ENCODE data around the gene IREB2.

Gene IREB2

DNA sequence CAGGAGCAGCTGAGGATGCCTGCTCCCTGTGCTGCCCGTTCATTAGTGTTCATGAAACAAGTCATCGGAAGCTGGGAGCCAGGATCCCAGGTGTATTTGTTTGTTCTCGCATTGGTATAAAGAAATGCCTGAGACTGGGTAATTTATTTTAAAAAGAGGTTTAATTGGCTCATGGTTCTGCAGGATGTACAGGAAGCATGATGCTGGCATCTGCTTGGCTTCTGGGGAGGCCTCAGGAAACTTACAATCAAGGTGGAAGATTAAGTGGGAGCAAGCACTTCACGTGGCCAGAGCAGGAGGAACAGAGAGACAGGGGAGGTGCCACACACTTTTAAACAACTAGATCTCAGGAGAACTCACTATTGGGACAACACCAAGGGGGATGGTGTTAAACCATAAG, 63.8 kb downstream of the IREB2 start:
- Histone ChIP-seq H2BK5ac (ENCODE audit: low read length) (no peak overlapping the region), H3K79me1 (ENCODE audit: low read length) (no peaks in the 10 kb centered on the region), H3K36me3 (ENCODE audit: control insufficient read depth, insufficient read depth, low read length) (peaks cover 2% of the 10 kb centered on the region), H3K27me3 (ENCODE audit: insufficient read depth, low read length, poor library complexity) (no peaks in the 10 kb centered on the region), H3K56ac (ENCODE audit: low read length) (no peak overlapping the region), H3K4me3 (ENCODE audit: low read length) (no peak overlapping the region), H2BK15ac (replicated peaks; ENCODE audit: low read depth) (no peak overlapping the region), H3K9ac (ENCODE audit: low read length) (no peak overlapping the region), H3K4me2 (ENCODE audit: low read length) (no peak overlapping the region), H2AK5ac (ENCODE audit: low read length) (no peak overlapping the region), H3K23ac (ENCODE audit: low read length) (no peak overlapping the region), H3K27ac (ENCODE audit: low read depth, low read length) (no peak overlapping the region), H3K79me2 (ENCODE audit: control insufficient read depth, insufficient read depth, low read length) (no peaks in the 10 kb centered on the region), H3K4me1 (ENCODE audit: control insufficient read depth, low read depth, low read length) (no peaks in the 10 kb centered on the region), H3K4ac (ENCODE audit: low read depth, low read length) (no peak overlapping the region), H3K18ac (ENCODE audit: low read length) (no peak overlapping the region), H4K5ac (ENCODE audit: low read length) (no peak overlapping the region), H2BK120ac (ENCODE audit: low read depth, low read length) (no peak overlapping the region), H4K8ac (ENCODE audit: low read depth, low read length) (no peak overlapping the region)
- no CpG with 5 or more reads among the region's 4 CpGs for WGBS (ENCODE audit: extremely low coverage, insufficient coverage, low lambda C conversion rate)
- DNase-seq: no peak

DNA sequence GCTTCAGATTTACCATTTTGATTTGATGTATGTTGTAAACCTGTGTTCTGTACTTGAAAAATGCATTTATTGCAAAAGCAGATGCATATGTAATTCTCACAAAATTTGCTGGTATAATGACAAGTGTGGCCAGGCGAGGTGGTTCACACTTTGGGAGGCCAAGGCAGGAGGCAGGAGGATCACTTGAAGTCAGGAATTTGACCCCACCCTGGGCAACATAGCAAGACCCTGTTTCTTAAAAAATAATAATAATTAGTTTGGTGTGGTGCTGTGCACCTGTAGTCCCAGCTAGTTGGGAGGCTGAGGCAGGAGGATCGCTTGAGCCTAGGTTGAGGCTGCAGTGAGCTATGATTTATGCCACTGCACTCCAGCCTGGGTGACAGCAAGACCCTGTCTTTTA, 64.6 kb downstream of the IREB2 start:
- no peak overlapping the region for H3K4ac ChIP-seq (ENCODE audit: low read depth, low read length)
- no peak overlapping the region for H3K27ac ChIP-seq (ENCODE audit: low read depth, low read length)
- no peaks in the 10 kb centered on the region for H3K79me2 ChIP-seq (ENCODE audit: control insufficient read depth, insufficient read depth, low read length)
- no peak overlapping the region for H4K8ac ChIP-seq (ENCODE audit: low read depth, low read length)
- no peak overlapping the region for H4K5ac ChIP-seq (ENCODE audit: low read length)
- no peak overlapping the region for H3K56ac ChIP-seq (ENCODE audit: low read length)
- no peak overlapping the region for H2BK5ac ChIP-seq (ENCODE audit: low read length)
- no peak overlapping the region for H3K23ac ChIP-seq (ENCODE audit: low read length)
- no peak overlapping the region for H2BK15ac ChIP-seq (replicated peaks; ENCODE audit: low read depth)
- H3K4me2 ChIP-seq (ENCODE audit: low read length): no peak overlapping the region
- H3K4me3 ChIP-seq (ENCODE audit: low read length): no peak overlapping the region
- H3K9ac ChIP-seq (ENCODE audit: low read length): no peak overlapping the region
- H3K36me3 ChIP-seq (ENCODE audit: control insufficient read depth, insufficient read depth, low read length): peaks cover 2% of the 10 kb centered on the region
- no peak overlapping the region for H2BK120ac ChIP-seq (ENCODE audit: low read depth, low read length)
- no peak for DNase-seq
- H2AK5ac ChIP-seq (ENCODE audit: low read length): no peak overlapping the region
- no CpG with 5 or more reads among the region's 2 CpGs for whole genome bisulfite sequencing (ENCODE audit: extremely low coverage, insufficient coverage, low lambda C conversion rate)
- no peaks in the 10 kb centered on the region for H3K4me1 ChIP-seq (ENCODE audit: control insufficient read depth, low read depth, low read length)
- no peaks in the 10 kb centered on the region for H3K27me3 ChIP-seq (ENCODE audit: insufficient read depth, low read length, poor library complexity)
- H3K18ac ChIP-seq (ENCODE audit: low read length): no peak overlapping the region
- no peaks in the 10 kb centered on the region for H3K79me1 ChIP-seq (ENCODE audit: low read length)

DNA sequence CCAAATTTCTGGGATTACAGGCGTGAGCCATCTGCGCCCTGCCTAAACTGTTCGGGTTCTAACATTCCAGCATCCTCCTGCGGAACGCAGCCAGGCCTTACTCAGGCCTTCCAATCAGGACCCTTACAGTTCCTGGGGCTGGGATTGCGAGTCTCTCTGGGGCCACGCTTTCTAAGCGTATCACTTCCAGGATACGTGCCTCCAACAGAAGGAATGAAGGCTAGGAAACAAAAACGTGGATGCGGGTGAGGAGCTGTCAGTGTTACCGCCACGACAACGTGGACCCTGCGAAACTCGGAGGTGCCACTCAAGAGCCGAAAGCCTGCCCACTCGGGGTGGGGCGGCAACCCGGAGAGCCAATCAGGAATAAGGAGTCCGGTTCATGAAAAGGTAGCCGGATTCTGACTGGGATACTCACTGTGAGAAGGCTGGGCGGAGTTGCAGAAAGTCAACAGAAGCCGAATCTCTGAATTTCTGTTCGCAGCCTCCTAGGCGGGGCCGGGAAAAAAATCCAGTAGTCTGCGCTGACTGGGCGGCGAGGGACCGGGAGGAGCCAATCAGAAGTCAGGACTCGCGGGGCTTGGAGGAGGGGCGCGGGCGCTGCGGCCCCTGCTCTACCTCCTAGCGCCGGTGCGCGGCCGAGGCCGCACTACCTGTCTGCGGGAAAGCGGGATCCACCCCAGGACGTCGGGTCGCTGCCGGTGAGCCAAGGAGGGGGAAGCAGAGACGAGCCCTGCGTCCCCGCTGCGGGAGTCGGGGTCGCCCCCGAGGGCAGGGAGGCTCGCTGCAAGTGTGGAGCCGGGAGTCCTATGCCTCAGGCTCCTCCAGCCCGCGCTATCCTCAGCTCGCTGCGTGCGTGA, 69.2 kb downstream of the IREB2 start, which contains the start of gene HYKK:
HYKK (plus strand) TSS at position 607 of the 860 bp plus-strand sequence. CDS start 5,512 bp downstream, outside the sequence.
- Histone ChIP-seq H2AK5ac (ENCODE audit: low read length) (no peak within 1 kb of the TSS), H3K9ac (ENCODE audit: low read length) (peak within 1 kb of the TSS; percentile 65), H2BK5ac (ENCODE audit: low read length) (no peak within 1 kb of the TSS), H3K4ac (ENCODE audit: low read depth, low read length) (no peak within 1 kb of the TSS), H3K27me3 (ENCODE audit: insufficient read depth, low read length, poor library complexity) (peaks cover 4% of the 10 kb centered on the region), H4K8ac (ENCODE audit: low read depth, low read length) (no peak within 1 kb of the TSS), H2BK120ac (ENCODE audit: low read depth, low read length) (no peak within 1 kb of the TSS), H3K4me2 (ENCODE audit: low read length) (peak within 1 kb of the TSS; percentile 94), H2BK15ac (replicated peaks; ENCODE audit: low read depth) (no peak within 1 kb of the TSS), H3K23ac (ENCODE audit: low read length) (peak within 1 kb of the TSS; percentile 57), H3K4me1 (ENCODE audit: control insufficient read depth, low read depth, low read length) (no peaks in the 10 kb centered on the region), H3K18ac (ENCODE audit: low read length) (no peak within 1 kb of the TSS), H3K36me3 (ENCODE audit: control insufficient read depth, insufficient read depth, low read length) (no peaks in the 10 kb centered on the region), H3K56ac (ENCODE audit: low read length) (peak within 1 kb of the TSS; percentile 66), H3K27ac (ENCODE audit: low read depth, low read length) (no peak within 1 kb of the TSS), H3K4me3 (ENCODE audit: low read length) (peak within 1 kb of the TSS; percentile 47), H4K5ac (ENCODE audit: low read length) (no peak within 1 kb of the TSS), H3K79me1 (ENCODE audit: low read length) (no peaks in the 10 kb centered on the region), H3K79me2 (ENCODE audit: control insufficient read depth, insufficient read depth, low read length) (no peaks in the 10 kb centered on the region)
- DNase-seq: peak; percentile 99
- WGBS (ENCODE audit: extremely low coverage, insufficient coverage, low lambda C conversion rate): no CpG with 5 or more reads among the region's 63 CpGs

DNA sequence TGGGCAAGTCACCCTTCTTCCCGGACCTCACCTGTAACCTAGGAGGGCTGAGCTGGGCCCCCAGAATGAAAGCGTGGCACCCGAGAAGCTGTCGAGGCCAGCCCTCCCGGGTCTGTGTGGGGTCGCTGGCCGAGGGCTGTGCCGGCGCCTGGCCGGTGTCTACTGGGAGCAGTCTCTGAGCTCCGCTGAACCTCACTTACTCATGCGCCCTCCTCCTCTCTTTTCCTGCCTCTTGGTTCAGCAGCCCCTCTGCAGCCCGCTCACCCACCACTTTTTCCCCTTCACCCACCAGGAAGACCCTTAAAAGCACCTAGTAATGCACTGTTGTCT, 69.8 kb downstream of the IREB2 start:
- Histone ChIP-seq H3K4me3 (ENCODE audit: low read length) (peak overlapping the region; percentile 47), H3K79me2 (ENCODE audit: control insufficient read depth, insufficient read depth, low read length) (no peaks in the 10 kb centered on the region), H4K5ac (ENCODE audit: low read length) (no peak overlapping the region), H3K4ac (ENCODE audit: low read depth, low read length) (no peak overlapping the region), H2BK5ac (ENCODE audit: low read length) (no peak overlapping the region), H3K23ac (ENCODE audit: low read length) (no peak overlapping the region), H3K18ac (ENCODE audit: low read length) (no peak overlapping the region), H3K27me3 (ENCODE audit: insufficient read depth, low read length, poor library complexity) (peaks cover 4% of the 10 kb centered on the region), H2BK15ac (replicated peaks; ENCODE audit: low read depth) (no peak overlapping the region), H4K8ac (ENCODE audit: low read depth, low read length) (no peak overlapping the region), H3K9ac (ENCODE audit: low read length) (peak overlapping the region; percentile 65), H3K4me1 (ENCODE audit: control insufficient read depth, low read depth, low read length) (no peaks in the 10 kb centered on the region), H3K56ac (ENCODE audit: low read length) (peak overlapping the region; percentile 66), H2BK120ac (ENCODE audit: low read depth, low read length) (no peak overlapping the region), H3K79me1 (ENCODE audit: low read length) (no peaks in the 10 kb centered on the region), H3K36me3 (ENCODE audit: control insufficient read depth, insufficient read depth, low read length) (no peaks in the 10 kb centered on the region), H3K4me2 (ENCODE audit: low read length) (peak overlapping the region; percentile 87), H2AK5ac (ENCODE audit: low read length) (no peak overlapping the region), H3K27ac (ENCODE audit: low read depth, low read length) (no peak overlapping the region)
- DNase-seq: no peak
- WGBS (ENCODE audit: extremely low coverage, insufficient coverage, low lambda C conversion rate): no CpG with 5 or more reads among the region's 13 CpGs

DNA sequence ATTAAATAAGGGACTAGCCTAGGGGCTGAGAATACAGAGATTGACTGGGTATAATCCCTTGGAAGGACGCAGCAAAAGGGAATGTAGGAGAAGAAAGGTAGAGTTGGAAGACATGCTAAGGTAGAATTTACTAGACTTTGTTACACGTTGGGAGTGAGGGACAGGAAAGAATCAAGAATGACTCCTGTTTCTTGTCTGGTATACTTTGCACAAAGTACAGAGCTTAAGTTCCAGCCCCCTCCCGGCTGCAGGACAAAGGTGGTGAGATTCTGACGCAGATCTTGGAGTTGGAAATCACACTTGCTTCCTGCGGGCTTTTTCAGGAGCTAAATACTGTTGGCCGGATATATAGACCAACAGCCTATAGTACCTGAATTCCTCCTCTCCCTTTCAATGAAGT, 70.3 kb downstream of the IREB2 start:
- H3K79me2 ChIP-seq (ENCODE audit: control insufficient read depth, insufficient read depth, low read length): no peaks in the 10 kb centered on the region
- H3K36me3 ChIP-seq (ENCODE audit: control insufficient read depth, insufficient read depth, low read length): no peaks in the 10 kb centered on the region
- no peak overlapping the region for H3K27ac ChIP-seq (ENCODE audit: low read depth, low read length)
- no peak overlapping the region for H4K5ac ChIP-seq (ENCODE audit: low read length)
- no peak overlapping the region for H3K9ac ChIP-seq (ENCODE audit: low read length)
- H3K4me2 ChIP-seq (ENCODE audit: low read length): no peak overlapping the region
- no peak overlapping the region for H3K4me3 ChIP-seq (ENCODE audit: low read length)
- H3K23ac ChIP-seq (ENCODE audit: low read length): peak overlapping the region; percentile 57
- no peaks in the 10 kb centered on the region for H3K79me1 ChIP-seq (ENCODE audit: low read length)
- H3K4ac ChIP-seq (ENCODE audit: low read depth, low read length): no peak overlapping the region
- no peak overlapping the region for H2AK5ac ChIP-seq (ENCODE audit: low read length)
- H2BK15ac ChIP-seq (replicated peaks; ENCODE audit: low read depth): no peak overlapping the region
- H2BK120ac ChIP-seq (ENCODE audit: low read depth, low read length): no peak overlapping the region
- no peak overlapping the region for H4K8ac ChIP-seq (ENCODE audit: low read depth, low read length)
- DNase-seq: no peak
- H3K18ac ChIP-seq (ENCODE audit: low read length): no peak overlapping the region
- H2BK5ac ChIP-seq (ENCODE audit: low read length): no peak overlapping the region
- peaks cover 4% of the 10 kb centered on the region for H3K27me3 ChIP-seq (ENCODE audit: insufficient read depth, low read length, poor library complexity)
- no peaks in the 10 kb centered on the region for H3K4me1 ChIP-seq (ENCODE audit: control insufficient read depth, low read depth, low read length)
- WGBS (ENCODE audit: extremely low coverage, insufficient coverage, low lambda C conversion rate): no CpG with 5 or more reads among the region's 6 CpGs
- no peak overlapping the region for H3K56ac ChIP-seq (ENCODE audit: low read length)

Data from mesendoderm (in vitro differentiated cells).